K562 (cell line): ENCODE measurements around the gene RAD21L1. TPM values are rescaled to one million over a fixed set of nuclear protein-coding genes. Genes with fewer than 3 reads are reported as not detected.

ENCODE experiments used
- ATAC-seq: fragments of 200-7000 bp; cut with Tn5 transposase; 3 replicates; pipeline ENCODE4 v1.9.1; 2020; ENCODE audit warnings: moderate library complexity
- BruUV-seq: library from RNA; stranded (reverse); fragments of 400-500 nt; replicated peaks from 2 replicates; lab custom pipeline; 2021; lab: Mats Ljungman, UMichigan
- CTCF ChIA-PET: fragments of 300-600 bp; formaldehyde crosslinking; extraction: SDS; loops from one replicate; lab custom pipeline; 2021; ENCODE audit warnings: low intra/inter-chr PET ratio; lab: Yijun Ruan, JAX
- POLR2A ChIA-PET: fragments of 300-600, 350-650 bp; sonication (Branson Sonifier 250); formaldehyde crosslinking; extraction: SDS; loops from one replicate; lab custom pipeline; 2021; ENCODE audit warnings: antibody characterized with exemption, inconsistent platforms; lab: Yijun Ruan, JAX
- DNase-seq, 4 experiments: peaks; one replicate each; pipeline versions ENCODE4 v3.0.0 to v3.0.0-alpha.2; 2011 to 2018; ENCODE audit warnings: low spot score in 3 of 4, mixed read lengths in 3 of 4; ENCODE audit errors: extremely low read depth in 1 of 4
- FAIRE-seq: peaks from 2 replicates; lab custom pipeline; 2011; peaks lifted over from hg19 to GRCh38; lab: Jason Lieb, UNC
- H2AFZ ChIP-seq: 2 replicates; pipeline ENCODE4 v1.6.0; 2011; ENCODE audit warnings: low read depth, low read length, control low read depth, inconsistent platforms
- H3K27ac ChIP-seq: fragments of 200-600 bp; 3 replicates; pipeline ENCODE4 v1.8.0; 2011; ENCODE audit warnings: low read depth, mild to moderate bottlenecking, control low read depth, inconsistent platforms, low read length, moderate library complexity, mixed read lengths; ENCODE audit errors: extremely low read depth
- H3K27me3 ChIP-seq, 2 experiments: fragments of 300-600 bp in 1 of 2; 2 replicates in 1 of 2; 3 replicates in 1 of 2; pipeline versions ENCODE4 v1.6.0 to v1.8.0; 2011; ENCODE audit warnings: inconsistent platforms in 2 of 2, low read length in 2 of 2, mild to moderate bottlenecking in 1 of 2, mixed read lengths in 1 of 2, moderate library complexity in 1 of 2; ENCODE audit not compliant: control insufficient read depth in 2 of 2, insufficient read depth in 2 of 2
- H3K36me3 ChIP-seq: fragments of 300-600 bp; 3 replicates; pipeline ENCODE4 v1.8.0; 2011; ENCODE audit warnings: mild to moderate bottlenecking, low read length, inconsistent platforms; ENCODE audit not compliant: control insufficient read depth, insufficient read depth
- H3K4me1 ChIP-seq, 2 experiments: fragments of 200-600 bp in 1 of 2; replicated peaks in 1 of 2; 2 replicates in 1 of 2; 3 replicates in 1 of 2; pipeline versions ENCODE4 v1.5.1 to v1.8.0; 2011; ENCODE audit warnings: inconsistent platforms in 2 of 2, low read length in 2 of 2, mild to moderate bottlenecking in 1 of 2, mixed read lengths in 1 of 2, moderate library complexity in 1 of 2; ENCODE audit not compliant: control insufficient read depth in 2 of 2, insufficient read depth in 2 of 2
- H3K4me2 ChIP-seq: 2 replicates; pipeline ENCODE4 v1.6.1; 2011; ENCODE audit warnings: low read length, control low read depth, inconsistent platforms, mixed read lengths; ENCODE audit not compliant: insufficient read depth
- H3K4me3 ChIP-seq: fragments of 200-600 bp; sonication (generic), shearing (Covaris generic); 2 replicates; pipeline ENCODE4 v1.5.1; 2016; ENCODE audit warnings: control low read depth, inconsistent platforms
- H3K79me2 ChIP-seq: fragments of 200-600 bp; 3 replicates; pipeline ENCODE4 v1.8.0; 2011; ENCODE audit warnings: low read length, inconsistent platforms; ENCODE audit not compliant: control insufficient read depth, insufficient read depth
- H3K9ac ChIP-seq, 2 experiments: 2 replicates each; pipeline versions ENCODE4 v1.6.0 to v1.6.1; 2011; ENCODE audit warnings: low read depth in 2 of 2, low read length in 2 of 2, control low read depth in 1 of 2, inconsistent platforms in 1 of 2, mild to moderate bottlenecking in 1 of 2, mixed read lengths in 1 of 2; ENCODE audit not compliant: insufficient read depth in 1 of 2
- H3K9me1 ChIP-seq: one replicate; pipeline ENCODE4 v1.6.0; 2011; ENCODE audit warnings: inconsistent platforms, mild to moderate bottlenecking, low read length, moderate library complexity; ENCODE audit not compliant: control insufficient read depth, insufficient read depth
- H3K9me3 ChIP-seq: replicated peaks from 2 replicates; pipeline ENCODE4 v1.5.1; 2011; ENCODE audit warnings: low read depth, low read length, inconsistent platforms; ENCODE audit not compliant: control insufficient read depth, insufficient read depth
- H4K20me1 ChIP-seq: replicated peaks from 2 replicates; pipeline ENCODE4 v1.6.1; 2011; ENCODE audit warnings: low read length, inconsistent platforms, mixed read lengths; ENCODE audit not compliant: control insufficient read depth, insufficient read depth
- FOXA1 ChIP-seq: fragments of 450-650 bp; IDR thresholded peaks from 2 replicates; pipeline ENCODE4 v1.6.1; 2016; ENCODE audit warnings: mild to moderate bottlenecking, borderline replicate concordance
- KDM4B ChIP-seq, 2 experiments: fragments of 450-650 bp in 1 of 2; sonication (generic) in 1 of 2; IDR thresholded peaks; 2 replicates each; pipeline ENCODE4 v1.6.1; 2016 to 2017; ENCODE audit warnings: borderline replicate concordance in 2 of 2, antibody characterized with exemption in 1 of 2, low read depth in 1 of 2, mild to moderate bottlenecking in 1 of 2
- OTX1 ChIP-seq: fragments of 450-650 bp; formaldehyde crosslinking; IDR thresholded peaks from 2 replicates; pipeline ENCODE4 v1.4.0; 2022; ENCODE audit warnings: mild to moderate bottlenecking
- PHTF2 ChIP-seq: fragments of 250-450 bp; sonication (Bioruptor Pico); IDR thresholded peaks from 2 replicates; pipeline ENCODE4 v1.5.0; 2021; ENCODE audit warnings: mild to moderate bottlenecking
- PRPF4 ChIP-seq: fragments of 200-400 bp; formaldehyde crosslinking; IDR thresholded peaks from one replicate; pipeline ENCODE4 v1.6.1; 2017; ENCODE audit warnings: low read length, low read depth, mild to moderate bottlenecking; ENCODE audit not compliant: insufficient read depth, poor library complexity, severe bottlenecking
- ZNF518B ChIP-seq: fragments of 250-450 bp; sonication (Bioruptor Pico); IDR thresholded peaks from 2 replicates; pipeline ENCODE4 v1.5.0; 2021; ENCODE audit warnings: mild to moderate bottlenecking, moderate library complexity
- ZNF609 ChIP-seq: sonication (generic); formaldehyde crosslinking; IDR thresholded peaks from 2 replicates; pipeline ENCODE4 v1.8.1; 2023; ENCODE audit warnings: missing genetic modification reagents, mild to moderate bottlenecking, borderline replicate concordance
- WGBS: fragments of 100-300 bp; shearing (Covaris generic); methylation state at CpG from one replicate; pipeline ENCODE4 v1.1.6; 2016; ENCODE audit warnings: low coverage, mixed read lengths; ENCODE audit not compliant: insufficient coverage; ENCODE audit errors: missing lambda C conversion rate; 5-methylcytosine and 5-hydroxymethylcytosine counted together
- in situ Hi-C: fragments of 300-500 bp; cut with MboI; formaldehyde crosslinking; loops from 4 replicates; pipeline ENCODE4 v1.15.0; 2018; ENCODE audit warnings: inconsistent platforms, mixed read lengths
- intact Hi-C: fragments of 100-400 bp; cut with micrococcal nuclease; formaldehyde crosslinking; loops from 2 replicates; pipeline ENCODE4 v1.14.2; 2022
- polyA plus RNA-seq, 8 experiments: library from polyadenylated mRNA; depleted of rRNA in 4 of 8; stranded (reverse) in 5 of 8; unstranded in 3 of 8; fragments of >200 nt; fragmentation: Nextera tagmentation in 2 of 8; fragmentation: Illumina TruSeq in 1 of 8; extraction: Ambion mirVana in 2 of 8; extraction: Trizol in 1 of 8; gene quantifications; 2 replicates each; pipeline versions ENCODE4 v1.2.1 to v1.2.3, GENCODE V29; 2011 to 2014; ENCODE audit warnings: inconsistent platforms in 1 of 8, missing spikeins in 1 of 8
- total RNA-seq, 7 experiments: library from RNA; depleted of rRNA in 6 of 7; stranded (reverse); fragments of >200 nt in 6 of 7; fragmentation: Illumina TruSeq in 2 of 7; extraction: Trizol in 2 of 7; gene quantifications; 2 replicates each; pipeline versions ENCODE4 v1.2.1 to v1.2.3, GENCODE V29; 2011 to 2021; ENCODE audit warnings: low replicate concordance in 1 of 7

RAD21L1 gene
- total and polyA plus RNA-seq, 9 of the 15 experiments (the other 6 are each of a cell fraction or from before 2014, with no cell fraction given): 0.17 to 1.7 (median 0.45) TPM; not detected in 1

GRCh38 chr20:1278993-1279392, 53.1 kb downstream of the RAD21L1 start:
- POLR2A ChIA-PET: interaction anchor here (0.6 to 1.5 kb wide), 2 partner anchors 13 to 14 kb away, joined by 3 to 8 read pairs; partner anchors contain the start of gene SNPH
- H3K36me3 ChIP-seq: no peaks in the 10 kb centered on the region; the same call in 2 of the 3 replicates
- peaks cover 3% of the 10 kb centered on the region; the same call in 1 of the 3 replicates for H3K79me2 ChIP-seq
- FAIRE-seq (no peak), DNase-seq (no peak), ATAC-seq (no peak)
- no peak overlapping the region for H2AFZ ChIP-seq
- in situ Hi-C loops: no loop called here
- H3K9me3 ChIP-seq: no peaks in the 10 kb centered on the region
- H3K9me1 ChIP-seq: no peaks in the 10 kb centered on the region
- H3K4me3 ChIP-seq: no peak overlapping the region
- TF ChIP-seq PRPF4 (no peak), PHTF2 (CRISPR knock-in tag) (no peak), OTX1 (CRISPR knock-in tag) (no peak), KDM4B (IDR thresholded peaks at IDR 0.05; ENCODE audit: borderline replicate concordance in 2 of 2, low read depth in 1 of 2) (no peak), ZNF518B (CRISPR knock-in tag) (no peak), FOXA1 (no peak), ZNF609 (CRISPR knock-in tag) (no peak)
- TF ChIP-seq, all 486 proteins: peak for 0
- no peak overlapping the region for H3K27ac ChIP-seq
- no peak overlapping the region for H3K4me2 ChIP-seq
- BruUV-seq: no TSS peak
- intact Hi-C loops: no loop called here
- peaks cover 7 to 15% of the 10 kb centered on the region in 2 experiments; a peak in 3 of 5 replicates for H3K4me1 ChIP-seq
- H3K9ac ChIP-seq: no peak overlapping the region
- 75% methylated on average over 4 of the region's 4 CpGs for WGBS
- H3K27me3 ChIP-seq: no peaks in the 10 kb centered on the region; a peak in 1 of 5 replicates
- 0 out of 2 replicates have a peak, but pooled peaks cover 3% of the 10 kb centered on the region for H4K20me1 ChIP-seq
- CTCF ChIA-PET: no interaction called here
